Ishikawa (cell line): Measurements from ENCODE around the gene SFTPD.

Experiments used
- CEBPB ChIP-seq: IDR thresholded peaks from 2 replicates; pipeline ENCODE4 v1.6.1; 2012
- CREB1 ChIP-seq: IDR thresholded peaks from 2 replicates; pipeline ENCODE4 v1.6.1; 2012; ENCODE audit warnings: low read depth
- EGR1 ChIP-seq: IDR thresholded peaks from 2 replicates; pipeline ENCODE4 v1.6.1; 2012
- EP300 ChIP-seq: IDR thresholded peaks from 2 replicates; pipeline ENCODE4 v1.6.1; 2012; ENCODE audit warnings: borderline replicate concordance
- FOXM1 ChIP-seq: IDR thresholded peaks from 2 replicates; pipeline ENCODE4 v1.6.1; 2012; ENCODE audit warnings: low read depth, borderline replicate concordance
- MAX ChIP-seq: IDR thresholded peaks from 2 replicates; pipeline ENCODE4 v1.6.1; 2012
- NFIC ChIP-seq: IDR thresholded peaks from 2 replicates; pipeline ENCODE4 v1.6.1; 2012
- RAD21 ChIP-seq: IDR thresholded peaks from 2 replicates; pipeline ENCODE4 v1.6.1; 2012; ENCODE audit warnings: low read depth
- REST ChIP-seq: IDR thresholded peaks from 2 replicates; pipeline ENCODE4 v1.6.1; 2012; ENCODE audit warnings: low read depth, mild to moderate bottlenecking
- TAF1 ChIP-seq: IDR thresholded peaks from 2 replicates; pipeline ENCODE4 v1.6.1; 2012; ENCODE audit warnings: low read depth, mild to moderate bottlenecking
- TCF12 ChIP-seq: IDR thresholded peaks from 2 replicates; pipeline ENCODE4 v1.6.1; 2012; ENCODE audit warnings: low read depth
- TEAD4 ChIP-seq: IDR thresholded peaks from 2 replicates; pipeline ENCODE4 v1.6.1; 2012
- USF1 ChIP-seq: IDR thresholded peaks from 2 replicates; pipeline ENCODE4 v1.6.1; 2012
- YY1 ChIP-seq: IDR thresholded peaks from 2 replicates; pipeline ENCODE4 v1.6.1; 2012; ENCODE audit warnings: low read depth
- ZBTB7A ChIP-seq: IDR thresholded peaks from 2 replicates; pipeline ENCODE4 v1.6.1; 2012; ENCODE audit warnings: low read depth

Gene SFTPD

GRCh38 chr10:79926037-79926436 lies 22.9 kb downstream of the SFTPD start:
- TF ChIP-seq EGR1 (no peak), CEBPB (no peak), FOXM1 (no peak), ZBTB7A (no peak), TCF12 (no peak), USF1 (no peak), YY1 (no peak), TEAD4 (no peak)

- no peak for TF ChIP-seq TEAD4
- TF ChIP-seq USF1, result no peak
- TF ChIP-seq CEBPB, result no peak
- no peak for TF ChIP-seq YY1
- no peak for TF ChIP-seq TAF1
- no peak for TF ChIP-seq EGR1
- no peak for TF ChIP-seq EP300
These were observed 23.3 kb downstream of the SFTPD start for GRCh38 chr10:79925614-79926013.

- TF ChIP-seq REST, result no peak
- TF ChIP-seq TAF1, result no peak
- TF ChIP-seq MAX, result no peak
- TF ChIP-seq TEAD4, result no peak
- TF ChIP-seq FOXM1, result no peak
- no peak for TF ChIP-seq EGR1
- TF ChIP-seq RAD21, result no peak
- TF ChIP-seq CEBPB, result no peak
- TF ChIP-seq TCF12, result no peak
These were observed 25.2 kb downstream of the SFTPD start for GRCh38 chr10:79923669-79924068.

- TF ChIP-seq MAX (no peak), USF1 (no peak), TAF1 (no peak), EGR1 (no peak)
These were observed 25.8 kb downstream of the SFTPD start for GRCh38 chr10:79923145-79923544.

- TF ChIP-seq RAD21 (no peak), ZBTB7A (no peak), TCF12 (no peak), REST (no peak), CREB1 (no peak), CEBPB (no peak), EGR1 (no peak), TEAD4 (no peak), EP300 (no peak), TAF1 (no peak), FOXM1 (no peak), MAX (no peak), USF1 (no peak), NFIC (no peak), YY1 (no peak)
These were observed 38.1 kb downstream of the SFTPD start for GRCh38 chr10:79910836-79911235.

GRCh38 chr10:79910344-79910743 lies 38.6 kb downstream of the SFTPD start:
- TF ChIP-seq EGR1 (no peak), CEBPB (no peak), MAX (no peak), EP300 (no peak), TCF12 (no peak), RAD21 (no peak), ZBTB7A (no peak), FOXM1 (no peak), USF1 (no peak), CREB1 (no peak), REST (no peak), NFIC (no peak), YY1 (no peak), TEAD4 (no peak), TAF1 (no peak)
